ENCODE measurements around the gene NECAB2. TPM values are rescaled to one million over a fixed set of nuclear protein-coding genes. Genes with fewer than 3 reads are reported as not detected.
A peak's percentile ranks its signal among the peaks of the same experiment; 100 is the strongest.

Gene NECAB2
- total and polyA plus RNA-seq, 2 of the 8 experiments (the other 6 are each of a cell fraction or from before 2014, with no cell fraction given) = 3.6 to 4.2 TPM

GRCh38 chr16:83952587-83952939 lies 15.5 kb upstream of the NECAB2 start:
- H3K4me2 ChIP-seq (ENCODE audit: insufficient read depth in 1 of 2, low read depth in 2 of 2, low read length in 2 of 2) = no peak overlapping the region
- CTCF ChIA-PET (ENCODE audit: partially characterized antibody) = interaction anchor here (1.5 to 16.0 kb wide), 5 partner anchors 18 to 122 kb away, joined by 3 to 366 read pairs (median 17); partner anchors contain the start of gene SLC38A8
- H3K9ac ChIP-seq (replicated peaks in 1 of 4; ENCODE audit: extremely low read depth in 1 of 4, low read depth in 3 of 4, low read length in 3 of 4) = no peak overlapping the region
- peaks cover 2 to 7% (median 4%) of the 10 kb centered on the region in 4 experiments; a peak in 6 of 7 replicates for H3K4me1 ChIP-seq (replicated peaks in 1 of 4; ENCODE audit: control insufficient read depth in 3 of 4, insufficient read depth in 4 of 4, low read length in 3 of 4)
- FAIRE-seq (no peak), DNase-seq (ENCODE audit: low read depth in 1 of 2, low spot score in 2 of 2) (no peak)
- no peak overlapping the region for H2BK12ac ChIP-seq (ENCODE audit: low read depth, low read length)
- H3K56ac ChIP-seq (replicated peaks; ENCODE audit: insufficient read length, low read depth, low read length) = no peak overlapping the region
- H3K27me3 ChIP-seq (replicated peaks in 1 of 4; ENCODE audit: control insufficient read depth in 3 of 4, extremely low read depth in 1 of 4, insufficient read depth in 3 of 4, low read length in 3 of 4) = no peaks in the 10 kb centered on the region
- H3K4me3 ChIP-seq (ENCODE audit: extremely low read depth in 1 of 4, insufficient read depth in 2 of 4, low read depth in 3 of 4, low read length in 4 of 4) = peak overlapping the region in 1 of 4 experiments; percentile 47; a peak in 1 of 8 replicates
- H2AFZ ChIP-seq (ENCODE audit: low read length) = no peak overlapping the region
- H3K9me3 ChIP-seq (ENCODE audit: insufficient read depth in 2 of 2, low read depth in 1 of 2, low read length in 1 of 2) = no peaks in the 10 kb centered on the region
- no peak overlapping the region for H3K18ac ChIP-seq (ENCODE audit: extremely low read depth, low read length)
- H3K4ac ChIP-seq (replicated peaks; ENCODE audit: insufficient read length, low read depth, low read length) = no peak overlapping the region
- no peak overlapping the region for H2AK5ac ChIP-seq (ENCODE audit: low read depth, low read length)
- H4K5ac ChIP-seq (ENCODE audit: insufficient read length, low read depth, low read length) = no peak overlapping the region
- no peak overlapping the region for H2BK5ac ChIP-seq (ENCODE audit: low read depth, low read length)
- no peak overlapping the region for H2BK120ac ChIP-seq (replicated peaks; ENCODE audit: low read depth, low read length)
- H2BK15ac ChIP-seq (ENCODE audit: low read length) = no peak overlapping the region
- H3K23ac ChIP-seq (ENCODE audit: insufficient read length) = no peak overlapping the region
- no peaks in the 10 kb centered on the region for H3K79me2 ChIP-seq (ENCODE audit: control insufficient read depth in 1 of 2, insufficient read depth in 2 of 2, low read length in 2 of 2)
- 92% methylated on average over 8 of the region's 8 CpGs; no CpG with 5 or more reads in 1 of the 2 experiments for WGBS, 2 experiments (ENCODE audit: extremely low coverage in 1 of 2, insufficient coverage in 1 of 2, insufficient read length in 1 of 2, insufficient replicate concordance in 2 of 2, low coverage in 1 of 2, low lambda C conversion rate in 2 of 2, missing lambda C conversion rate in 1 of 2)
- no peaks in the 10 kb centered on the region for H4K20me1 ChIP-seq (replicated peaks in 1 of 2; ENCODE audit: control insufficient read depth in 1 of 2, insufficient read depth in 2 of 2, low read length in 2 of 2)
- no peak overlapping the region for H3K14ac ChIP-seq (ENCODE audit: insufficient read length)
- POLR2A ChIA-PET (ENCODE audit: partially characterized antibody) = interaction anchor here (1.4 kb wide), 1 partner anchor 92 kb away, joined by 4 read pairs; no protein-coding TSS in a partner anchor
- H3K27ac ChIP-seq (ENCODE audit: low read depth, low read length) = no peak overlapping the region
- H3K36me3 ChIP-seq (ENCODE audit: control insufficient read depth in 2 of 4, insufficient read depth in 4 of 4, low read length in 3 of 4) = no peaks in the 10 kb centered on the region
- no peak for TF ChIP-seq RXRA (IDR thresholded peaks at IDR 0.05; ENCODE audit: insufficient read depth, low read depth, low read length)
- no peak for TF ChIP-seq SUZ12 (IDR thresholded peaks at IDR 0.05; ENCODE audit: low read length)
- TF ChIP-seq KDM1A (IDR thresholded peaks at IDR 0.05; ENCODE audit: borderline replicate concordance, low read length) = peak; percentile 60; the same call in 1 of the 2 replicates
- 0 out of 2 replicates have a peak, but pooled peaks cover 1% of the 10 kb centered on the region for H3K23me2 ChIP-seq (ENCODE audit: low read depth, low read length)
- no peak overlapping the region for H4K8ac ChIP-seq (ENCODE audit: extremely low read depth, insufficient read depth, low read length)
- H3K79me1 ChIP-seq (ENCODE audit: low read depth, low read length) = no peaks in the 10 kb centered on the region
- H4K91ac ChIP-seq (replicated peaks; ENCODE audit: insufficient read length, low read length) = no peak overlapping the region
- H2BK20ac ChIP-seq (ENCODE audit: low read length) = no peak overlapping the region
